WTC11 (cell line): ENCODE measurements around the gene BCAS1. TPM values are rescaled to one million over a fixed set of nuclear protein-coding genes. Genes with fewer than 3 reads are reported as not detected.

ENCODE experiments used
- ATAC-seq: fragments of 200-7000 bp; cut with Tn5 transposase; 2 replicates; pipeline ENCODE4 v1.10.0; 2021; ENCODE audit warnings: mild to moderate bottlenecking, moderate library complexity
- CTCF ChIA-PET: fragments of 300-600 bp; sonication (Branson Sonifier 250); formaldehyde crosslinking; loops from one replicate; lab custom pipeline; 2021; ENCODE audit warnings: antibody characterized with exemption; lab: Charles Lee
- POLR2A ChIA-PET: fragments of 350-600 bp; sonication (Branson Sonifier 250); formaldehyde crosslinking; loops from one replicate; lab custom pipeline; 2021; ENCODE audit warnings: antibody characterized with exemption; lab: Charles Lee
- DNase-seq: peaks from one replicate; pipeline ENCODE4 v3.0.0; 2021; ENCODE audit warnings: low spot score
- H3K27ac Mint-ChIP-seq: 2 replicates; pipeline ENCODE4 v1.8.0; 2021; ENCODE audit warnings: mixed read lengths
- H3K27me3 Mint-ChIP-seq: 2 replicates; pipeline ENCODE4 v1.8.0; 2021; ENCODE audit warnings: low read depth, mild to moderate bottlenecking, moderate library complexity, mixed read lengths
- H3K36me3 Mint-ChIP-seq: 2 replicates; pipeline ENCODE4 v1.8.0; 2021; ENCODE audit warnings: mixed read lengths
- H3K4me1 Mint-ChIP-seq: 2 replicates; pipeline ENCODE4 v1.8.0; 2022; ENCODE audit warnings: mixed read lengths
- H3K4me3 Mint-ChIP-seq: 2 replicates; pipeline ENCODE4 v1.8.0; 2021; ENCODE audit warnings: mild to moderate bottlenecking, moderate library complexity, mixed read lengths
- H3K9me3 Mint-ChIP-seq: 2 replicates; pipeline ENCODE4 v1.8.0; 2021; ENCODE audit warnings: mixed read lengths
- CREM ChIP-seq: sonication (generic); formaldehyde crosslinking; IDR thresholded peaks from 2 replicates; pipeline ENCODE4 v1.8.1; 2022; ENCODE audit warnings: mild to moderate bottlenecking, missing genetic modification reagents, moderate library complexity
- EMX1 ChIP-seq: fragments of 250-450 bp; sonication (Bioruptor Pico); IDR thresholded peaks from 2 replicates; pipeline ENCODE4 v1.8.0; 2021; ENCODE audit warnings: mild to moderate bottlenecking
- GABPB1 ChIP-seq: sonication (generic); formaldehyde crosslinking; IDR thresholded peaks from 2 replicates; pipeline ENCODE4 v1.8.1; 2023; ENCODE audit warnings: mild to moderate bottlenecking, missing genetic modification reagents
- GTF2I ChIP-seq: fragments of 250-450 bp; sonication (Bioruptor Pico); conservative IDR thresholded peaks from 2 replicates; pipeline ENCODE4 v1.4.0; 2021; ENCODE audit warnings: mild to moderate bottlenecking
- MXD4 ChIP-seq: fragments of 250-450 bp; sonication (Bioruptor Pico); IDR thresholded peaks from 2 replicates; pipeline ENCODE4 v1.8.0; 2021; ENCODE audit warnings: mild to moderate bottlenecking, moderate library complexity, borderline replicate concordance
- NR2C2 ChIP-seq: sonication (generic); formaldehyde crosslinking; IDR thresholded peaks from 2 replicates; pipeline ENCODE4 v1.8.0; 2022; ENCODE audit warnings: mild to moderate bottlenecking, missing genetic modification reagents
- OVOL2 ChIP-seq: fragments of 250-450 bp; sonication (Bioruptor Pico); IDR thresholded peaks from 2 replicates; pipeline ENCODE4 v1.9.0; 2021; ENCODE audit warnings: mild to moderate bottlenecking, borderline replicate concordance
- PRRX2 ChIP-seq: fragments of 250-450 bp; sonication (Bioruptor Pico); IDR thresholded peaks from 2 replicates; pipeline ENCODE4 v1.8.0; 2021; ENCODE audit warnings: mild to moderate bottlenecking
- TEAD1 ChIP-seq: sonication (generic); formaldehyde crosslinking; IDR thresholded peaks from 2 replicates; pipeline ENCODE4 v1.8.0; 2022; ENCODE audit warnings: mild to moderate bottlenecking, missing genetic modification reagents
- ZBTB21 ChIP-seq: sonication (generic); formaldehyde crosslinking; IDR thresholded peaks from 2 replicates; pipeline ENCODE4 v1.8.1; 2023; ENCODE audit warnings: mild to moderate bottlenecking, missing genetic modification reagents, borderline replicate concordance
- ZNF121 ChIP-seq: sonication (generic); formaldehyde crosslinking; IDR thresholded peaks from 2 replicates; pipeline ENCODE4 v1.8.0; 2023; ENCODE audit warnings: missing genetic modification reagents
- ZNF671 ChIP-seq: fragments of 250-450 bp; sonication (Bioruptor Pico); IDR thresholded peaks from 2 replicates; pipeline ENCODE4 v1.8.0; 2021; ENCODE audit warnings: mild to moderate bottlenecking
- total RNA-seq: library from RNA; stranded (reverse); gene quantifications from 3 replicates; pipeline ENCODE4 v1.2.3, GENCODE V29; 2021
- TF ChIP-seq, protein P1 (sequence below): sonication (generic); formaldehyde crosslinking; IDR thresholded peaks from 2 replicates; pipeline ENCODE4 v1.8.1; 2023; ENCODE audit warnings: mild to moderate bottlenecking, moderate library complexity, missing genetic modification reagents
- TF ChIP-seq, protein P2 (sequence below): sonication (generic); formaldehyde crosslinking; IDR thresholded peaks from 2 replicates; pipeline ENCODE4 v1.8.0; 2022; ENCODE audit warnings: mild to moderate bottlenecking, missing genetic modification reagents
- TF ChIP-seq, protein P3 (sequence below): fragments of 250-450 bp; sonication (Bioruptor Pico); IDR thresholded peaks from 2 replicates; pipeline ENCODE4 v1.9.0; 2021; ENCODE audit warnings: mild to moderate bottlenecking
- TF ChIP-seq, protein P4 (sequence below): sonication (generic); formaldehyde crosslinking; IDR thresholded peaks from 2 replicates; pipeline ENCODE4 v1.8.1; 2023; ENCODE audit warnings: mild to moderate bottlenecking, missing genetic modification reagents, moderate library complexity
- TF ChIP-seq, protein P5 (sequence below): sonication (generic); formaldehyde crosslinking; conservative IDR thresholded peaks from 2 replicates; pipeline ENCODE4 v1.8.1; 2023; ENCODE audit warnings: mild to moderate bottlenecking, low read depth, missing genetic modification reagents, moderate library complexity

BCAS1 gene
- total RNA-seq, 1 experiment from 2014 or later: 0.11 TPM

DNA sequence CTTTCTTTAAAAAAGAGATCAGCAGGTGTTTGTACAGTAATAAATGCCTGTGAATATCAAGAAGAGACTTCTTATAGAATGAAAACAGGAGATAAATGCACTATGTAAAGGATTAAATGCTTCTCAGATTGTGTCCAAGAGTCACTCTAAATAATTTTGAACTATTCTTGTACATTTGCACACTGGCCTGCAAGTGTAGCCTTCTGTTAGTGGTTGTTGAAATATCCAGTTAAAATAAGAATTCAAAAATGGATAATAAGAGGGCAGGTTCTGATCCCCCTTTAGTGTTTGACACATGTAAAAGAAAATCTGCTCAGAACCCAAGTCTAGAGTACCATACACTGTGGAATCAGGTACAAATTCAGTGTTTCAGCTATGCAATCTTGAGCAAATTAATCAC, 91.9 kb downstream of the BCAS1 start (continued):
- TF ChIP-seq, protein P1, sequence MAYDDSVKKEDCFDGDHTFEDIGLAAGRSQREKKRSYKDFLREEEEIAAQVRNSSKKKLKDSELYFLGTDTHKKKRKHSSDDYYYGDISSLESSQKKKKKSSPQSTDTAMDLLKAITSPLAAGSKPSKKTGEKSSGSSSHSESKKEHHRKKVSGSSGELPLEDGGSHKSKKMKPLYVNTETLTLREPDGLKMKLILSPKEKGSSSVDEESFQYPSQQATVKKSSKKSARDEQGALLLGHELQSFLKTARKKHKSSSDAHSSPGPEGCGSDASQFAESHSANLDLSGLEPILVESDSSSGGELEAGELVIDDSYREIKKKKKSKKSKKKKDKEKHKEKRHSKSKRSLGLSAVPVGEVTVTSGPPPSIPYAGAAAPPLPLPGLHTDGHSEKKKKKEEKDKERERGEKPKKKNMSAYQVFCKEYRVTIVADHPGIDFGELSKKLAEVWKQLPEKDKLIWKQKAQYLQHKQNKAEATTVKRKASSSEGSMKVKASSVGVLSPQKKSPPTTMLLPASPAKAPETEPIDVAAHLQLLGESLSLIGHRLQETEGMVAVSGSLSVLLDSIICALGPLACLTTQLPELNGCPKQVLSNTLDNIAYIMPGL (CRISPR knock-in tag): no peak
- TF ChIP-seq TEAD1 (no peak), EMX1 (CRISPR knock-in tag) (no peak), CREM (CRISPR knock-in tag) (no peak), ZBTB21 (no peak), MXD4 (CRISPR knock-in tag) (no peak), ZNF671 (CRISPR knock-in tag) (no peak), ZNF121 (CRISPR knock-in tag) (no peak), GTF2I (no peak)
- TF ChIP-seq, protein P2, sequence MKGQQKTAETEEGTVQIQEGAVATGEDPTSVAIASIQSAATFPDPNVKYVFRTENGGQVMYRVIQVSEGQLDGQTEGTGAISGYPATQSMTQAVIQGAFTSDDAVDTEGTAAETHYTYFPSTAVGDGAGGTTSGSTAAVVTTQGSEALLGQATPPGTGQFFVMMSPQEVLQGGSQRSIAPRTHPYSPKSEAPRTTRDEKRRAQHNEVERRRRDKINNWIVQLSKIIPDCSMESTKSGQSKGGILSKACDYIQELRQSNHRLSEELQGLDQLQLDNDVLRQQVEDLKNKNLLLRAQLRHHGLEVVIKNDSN (CRISPR knock-in tag): no peak
- TF ChIP-seq, protein P3, sequence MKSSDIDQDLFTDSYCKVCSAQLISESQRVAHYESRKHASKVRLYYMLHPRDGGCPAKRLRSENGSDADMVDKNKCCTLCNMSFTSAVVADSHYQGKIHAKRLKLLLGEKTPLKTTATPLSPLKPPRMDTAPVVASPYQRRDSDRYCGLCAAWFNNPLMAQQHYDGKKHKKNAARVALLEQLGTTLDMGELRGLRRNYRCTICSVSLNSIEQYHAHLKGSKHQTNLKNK (CRISPR knock-in tag): no peak
- TF ChIP-seq, protein P4, sequence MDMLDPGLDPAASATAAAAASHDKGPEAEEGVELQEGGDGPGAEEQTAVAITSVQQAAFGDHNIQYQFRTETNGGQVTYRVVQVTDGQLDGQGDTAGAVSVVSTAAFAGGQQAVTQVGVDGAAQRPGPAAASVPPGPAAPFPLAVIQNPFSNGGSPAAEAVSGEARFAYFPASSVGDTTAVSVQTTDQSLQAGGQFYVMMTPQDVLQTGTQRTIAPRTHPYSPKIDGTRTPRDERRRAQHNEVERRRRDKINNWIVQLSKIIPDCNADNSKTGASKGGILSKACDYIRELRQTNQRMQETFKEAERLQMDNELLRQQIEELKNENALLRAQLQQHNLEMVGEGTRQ (CRISPR knock-in tag): no peak
- TF ChIP-seq, all 79 proteins: peak for 0

DNA sequence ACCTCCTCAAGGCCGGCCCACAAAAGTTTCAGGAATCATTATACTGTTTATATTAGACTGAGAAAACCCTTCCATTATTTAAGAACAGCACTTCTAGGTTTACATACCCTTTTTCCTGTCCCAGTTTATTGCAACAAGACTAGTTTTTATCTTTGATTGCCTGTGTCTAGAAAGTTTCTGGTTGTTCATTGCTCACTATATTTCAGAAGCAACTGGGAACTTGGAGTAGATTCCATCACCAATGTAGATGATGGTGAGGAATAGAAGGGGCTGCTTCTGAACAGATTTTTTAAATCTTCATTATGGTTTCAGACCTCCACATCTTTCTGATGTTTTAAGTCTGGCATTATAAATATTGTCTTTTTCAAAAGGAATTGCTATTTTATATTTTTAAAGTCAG, 93.0 kb downstream of the BCAS1 start:
- H3K27ac Mint-ChIP-seq: no peak overlapping the region
- CTCF ChIA-PET: no interaction called here
- TF ChIP-seq GTF2I (no peak), PRRX2 (CRISPR knock-in tag) (no peak), OVOL2 (no peak)
- TF ChIP-seq, protein P1 (CRISPR knock-in tag): no peak
- peaks cover 40% of the 10 kb centered on the region for H3K9me3 Mint-ChIP-seq
- no peak overlapping the region for H3K4me3 Mint-ChIP-seq
- POLR2A ChIA-PET: no interaction called here
- peaks cover 6% of the 10 kb centered on the region; the same call in 1 of the 2 replicates for H3K36me3 Mint-ChIP-seq
- no peak for DNase-seq
- no peaks in the 10 kb centered on the region for H3K4me1 Mint-ChIP-seq
- no peak for ATAC-seq
- no peaks in the 10 kb centered on the region for H3K27me3 Mint-ChIP-seq

DNA sequence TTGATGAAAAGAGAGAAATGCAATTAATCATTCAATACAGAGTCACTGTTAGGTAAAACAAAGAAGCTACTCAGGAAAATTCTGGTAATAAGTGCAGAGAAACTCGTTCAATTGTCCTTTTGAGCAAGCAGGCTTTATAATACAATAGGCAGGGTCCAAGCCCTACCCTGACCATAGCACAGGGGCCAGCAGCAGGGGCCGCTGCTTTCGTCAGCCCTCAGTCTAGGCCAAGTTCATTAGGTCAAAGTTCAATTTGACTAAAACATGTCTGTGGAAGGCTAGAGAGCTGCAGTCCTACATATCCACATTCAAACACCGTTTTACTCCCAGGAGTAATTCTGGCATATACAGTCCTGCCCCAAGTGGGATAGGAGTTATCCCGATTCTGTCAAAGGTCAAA, 94.6 kb downstream of the BCAS1 start:
- Mint-ChIP-seq H3K27ac (no peak overlapping the region), H3K9me3 (peaks cover 32% of the 10 kb centered on the region), H3K36me3 (peaks cover 6% of the 10 kb centered on the region; the same call in 1 of the 2 replicates), H3K4me1 (no peaks in the 10 kb centered on the region), H3K27me3 (no peaks in the 10 kb centered on the region), H3K4me3 (no peak overlapping the region)
- DNase-seq (no peak), ATAC-seq (no peak)
- CTCF ChIA-PET: no interaction called here
- TF ChIP-seq, protein P5, sequence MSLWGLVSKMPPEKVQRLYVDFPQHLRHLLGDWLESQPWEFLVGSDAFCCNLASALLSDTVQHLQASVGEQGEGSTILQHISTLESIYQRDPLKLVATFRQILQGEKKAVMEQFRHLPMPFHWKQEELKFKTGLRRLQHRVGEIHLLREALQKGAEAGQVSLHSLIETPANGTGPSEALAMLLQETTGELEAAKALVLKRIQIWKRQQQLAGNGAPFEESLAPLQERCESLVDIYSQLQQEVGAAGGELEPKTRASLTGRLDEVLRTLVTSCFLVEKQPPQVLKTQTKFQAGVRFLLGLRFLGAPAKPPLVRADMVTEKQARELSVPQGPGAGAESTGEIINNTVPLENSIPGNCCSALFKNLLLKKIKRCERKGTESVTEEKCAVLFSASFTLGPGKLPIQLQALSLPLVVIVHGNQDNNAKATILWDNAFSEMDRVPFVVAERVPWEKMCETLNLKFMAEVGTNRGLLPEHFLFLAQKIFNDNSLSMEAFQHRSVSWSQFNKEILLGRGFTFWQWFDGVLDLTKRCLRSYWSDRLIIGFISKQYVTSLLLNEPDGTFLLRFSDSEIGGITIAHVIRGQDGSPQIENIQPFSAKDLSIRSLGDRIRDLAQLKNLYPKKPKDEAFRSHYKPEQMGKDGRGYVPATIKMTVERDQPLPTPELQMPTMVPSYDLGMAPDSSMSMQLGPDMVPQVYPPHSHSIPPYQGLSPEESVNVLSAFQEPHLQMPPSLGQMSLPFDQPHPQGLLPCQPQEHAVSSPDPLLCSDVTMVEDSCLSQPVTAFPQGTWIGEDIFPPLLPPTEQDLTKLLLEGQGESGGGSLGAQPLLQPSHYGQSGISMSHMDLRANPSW (CRISPR knock-in tag): no peak
- TF ChIP-seq GABPB1 (CRISPR knock-in tag): 0 out of 2 replicates have a peak, but pooled peaks have one; percentile 21
- no peak for TF ChIP-seq NR2C2 (CRISPR knock-in tag)
- POLR2A ChIA-PET: no interaction called here
